Nephron progenitor cell (in vitro differentiated cells): ENCODE results near the gene FOXP1.

Experiments used
- DNase-seq: peaks from one replicate; pipeline ENCODE4 v3.0.0; 2021
- H3K27ac Mint-ChIP-seq: 2 replicates; pipeline ENCODE4 v1.8.0; 2021; ENCODE audit warnings: mild to moderate bottlenecking, moderate library complexity, mixed read lengths
- H3K27me3 Mint-ChIP-seq: 2 replicates; pipeline ENCODE4 v1.8.0; 2021; ENCODE audit warnings: mild to moderate bottlenecking, low read depth, mixed read lengths; ENCODE audit not compliant: poor library complexity
- H3K36me3 Mint-ChIP-seq: 2 replicates; pipeline ENCODE4 v1.8.0; 2021; ENCODE audit warnings: low read depth, mixed read lengths
- H3K4me1 Mint-ChIP-seq: 2 replicates; pipeline ENCODE4 v1.8.0; 2021; ENCODE audit warnings: mixed read lengths
- H3K4me3 Mint-ChIP-seq: 2 replicates; pipeline ENCODE4 v1.8.0; 2021; ENCODE audit warnings: mild to moderate bottlenecking, moderate library complexity, mixed read lengths
- H3K9me3 Mint-ChIP-seq: 2 replicates; pipeline ENCODE4 v1.8.0; 2021; ENCODE audit warnings: mild to moderate bottlenecking, moderate library complexity, mixed read lengths
- CTCF ChIP-seq: fragments of 200-600 bp; sonication (generic); IDR thresholded peaks from 2 replicates; pipeline ENCODE4 v1.5.0; 2021; ENCODE audit warnings: antibody characterized with exemption

The FOXP1 gene

GRCh38 chr3:71118436-71118835, 465.1 kb downstream of the FOXP1 start:
- Mint-ChIP-seq H3K9me3 (no peaks in the 10 kb centered on the region), H3K27ac (no peak overlapping the region), H3K4me1 (peaks cover 69% of the 10 kb centered on the region), H3K36me3 (peaks cover 5% of the 10 kb centered on the region), H3K27me3 (no peaks in the 10 kb centered on the region), H3K4me3 (no peak overlapping the region)
- no peak for TF ChIP-seq CTCF
- no peak for DNase-seq

GRCh38 chr3:71117572-71118247, 465.8 kb downstream of the FOXP1 start:
- peak overlapping the region; percentile 4 for H3K4me3 Mint-ChIP-seq
- peaks cover 68% of the 10 kb centered on the region for H3K4me1 Mint-ChIP-seq
- H3K36me3 Mint-ChIP-seq: peaks cover 10% of the 10 kb centered on the region
- H3K9me3 Mint-ChIP-seq: no peaks in the 10 kb centered on the region
- no peak for TF ChIP-seq CTCF
- no peaks in the 10 kb centered on the region for H3K27me3 Mint-ChIP-seq
- no peak for DNase-seq
- H3K27ac Mint-ChIP-seq: peak overlapping the region; percentile 72

GRCh38 chr3:71114610-71115009, 468.9 kb downstream of the FOXP1 start:
- no peaks in the 10 kb centered on the region for H3K9me3 Mint-ChIP-seq

GRCh38 chr3:71112576-71112975, 471.0 kb downstream of the FOXP1 start:
- DNase-seq: no peak
- Mint-ChIP-seq H3K27ac (no peak overlapping the region), H3K4me1 (peaks cover 58% of the 10 kb centered on the region), H3K27me3 (no peaks in the 10 kb centered on the region), H3K9me3 (no peaks in the 10 kb centered on the region), H3K4me3 (no peak overlapping the region), H3K36me3 (peaks cover 48% of the 10 kb centered on the region)
- TF ChIP-seq CTCF: no peak

More at GRCh38 chr3:71114610-71115009, 468.9 kb downstream of the FOXP1 start:
- Mint-ChIP-seq H3K27ac (no peak overlapping the region), H3K27me3 (no peaks in the 10 kb centered on the region), H3K4me3 (no peak overlapping the region), H3K4me1 (peaks cover 71% of the 10 kb centered on the region), H3K36me3 (peaks cover 35% of the 10 kb centered on the region)
- no peak for TF ChIP-seq CTCF
- no peak for DNase-seq

GRCh38 chr3:71111784-71112440, 471.6 kb downstream of the FOXP1 start:
- peaks cover 48% of the 10 kb centered on the region for H3K36me3 Mint-ChIP-seq
- H3K4me1 Mint-ChIP-seq: peaks cover 51% of the 10 kb centered on the region
- no peaks in the 10 kb centered on the region for H3K27me3 Mint-ChIP-seq
- no peak for TF ChIP-seq CTCF
- no peak overlapping the region for H3K27ac Mint-ChIP-seq
- no peak overlapping the region for H3K4me3 Mint-ChIP-seq
- no peak for DNase-seq
- no peaks in the 10 kb centered on the region for H3K9me3 Mint-ChIP-seq
